Subcutaneous adipose tissue (tissue), 4 donors: ENCODE measurements around the gene GPR160. TPM values are rescaled to one million over a fixed set of nuclear protein-coding genes. Genes with fewer than 3 reads are reported as not detected.

ENCODE experiments used
- CTCF ChIP-seq: fragments of 450-650 bp; IDR thresholded peaks from one replicate; pipeline ENCODE4 v1.5.1; 2016; ENCODE audit warnings: low read depth, mild to moderate bottlenecking, control low read depth, antibody characterized with exemption, moderate library complexity
- total RNA-seq, 4 donors: library from RNA; depleted of rRNA; stranded (reverse); fragments of >200 nt; gene quantifications; one replicate each; pipeline ENCODE4 v1.1.0, GENCODE V29; 2016

GPR160 gene
- total RNA-seq, 4 donors from 2014 or later = 4.6 to 13.9 (median 8.9) TPM

- TF ChIP-seq CTCF = no peak
Observed at GRCh38 chr3:170075441-170076091, 37.8 kb downstream of the GPR160 start.

GRCh38 chr3:170076715-170077238 lies 39.0 kb downstream of the GPR160 start:
- TF ChIP-seq CTCF = no peak

GRCh38 chr3:170077361-170077760 lies 39.6 kb downstream of the GPR160 start:
- TF ChIP-seq CTCF = no peak

- TF ChIP-seq CTCF = no peak
Observed at GRCh38 chr3:170078620-170079281, 41.0 kb downstream of the GPR160 start.

GRCh38 chr3:170079536-170080165 lies 41.9 kb downstream of the GPR160 start:
- TF ChIP-seq CTCF = no peak

GRCh38 chr3:170080605-170081004 lies 42.8 kb downstream of the GPR160 start:
- no peak for TF ChIP-seq CTCF

- TF ChIP-seq CTCF = no peak
Observed at GRCh38 chr3:170081079-170081741, 43.4 kb downstream of the GPR160 start.
